H1 (cell line): Measurements from ENCODE around the gene RARRES2. TPM values are rescaled to one million over a fixed set of nuclear protein-coding genes. Genes with fewer than 3 reads are reported as not detected.
"Not testable (repeated sequence)": the region's sequence is repeated elsewhere in the genome, so short reads cannot be mapped to it uniquely, and the experiment has no call there.

Experiments
- CTCF ChIA-PET: fragments of 300-600 bp; sonication (Branson Sonifier 250); formaldehyde crosslinking; loops from one replicate; lab custom pipeline; 2021; ENCODE audit not compliant: partially characterized antibody; lab: Charles Lee
- POLR2A ChIA-PET: fragments of 300-600 bp; sonication (Branson Sonifier 250); formaldehyde crosslinking; loops from one replicate; lab custom pipeline; 2021; ENCODE audit warnings: inconsistent platforms; ENCODE audit not compliant: partially characterized antibody; lab: Charles Lee
- DNase-seq, 2 experiments: peaks; one replicate each; pipeline versions ENCODE4 v3.0.0 to v3.0.0-alpha.2; 2010 to 2022; ENCODE audit warnings: low spot score in 2 of 2, low read depth in 1 of 2, mixed read lengths in 1 of 2
- FAIRE-seq: peaks from 2 replicates; lab custom pipeline; 2011; peaks lifted over from hg19 to GRCh38; lab: Jason Lieb, UNC
- H2AFZ ChIP-seq: 2 replicates; pipeline ENCODE4 v1.8.1; 2012; ENCODE audit warnings: low read length, inconsistent platforms
- H2AK5ac ChIP-seq: 2 replicates; pipeline ENCODE4 v1.6.1; 2013; ENCODE audit warnings: low read depth, low read length
- H2BK120ac ChIP-seq: replicated peaks from 2 replicates; pipeline ENCODE3; 2013; ENCODE audit warnings: low read depth, low read length, inconsistent platforms
- H2BK12ac ChIP-seq: 2 replicates; pipeline ENCODE4 v1.6.1; 2013; ENCODE audit warnings: low read depth, low read length
- H2BK15ac ChIP-seq: 2 replicates; pipeline ENCODE4 v1.6.1; 2013; ENCODE audit warnings: low read length
- H2BK20ac ChIP-seq: 2 replicates; pipeline ENCODE4 v1.6.1; 2013; ENCODE audit warnings: low read length
- H2BK5ac ChIP-seq: 2 replicates; pipeline ENCODE4 v1.6.1; 2013; ENCODE audit warnings: low read depth, low read length
- H3K14ac ChIP-seq: 2 replicates; pipeline ENCODE4 v1.6.1; 2013; ENCODE audit warnings: inconsistent platforms; ENCODE audit not compliant: insufficient read length
- H3K18ac ChIP-seq: 2 replicates; pipeline ENCODE4 v1.6.1; 2013; ENCODE audit warnings: low read length; ENCODE audit errors: extremely low read depth
- H3K23ac ChIP-seq: 2 replicates; pipeline ENCODE4 v1.6.1; 2013; ENCODE audit warnings: inconsistent platforms; ENCODE audit not compliant: insufficient read length
- H3K23me2 ChIP-seq: 2 replicates; pipeline ENCODE4 v1.6.1; 2013; ENCODE audit warnings: low read depth, low read length
- H3K27ac ChIP-seq: 2 replicates; pipeline ENCODE4 v1.6.1; 2011; ENCODE audit warnings: low read depth, low read length, inconsistent platforms
- H3K27me3 ChIP-seq, 4 experiments: replicated peaks in 1 of 4; 1 replicate in 1 of 4; 2 replicates in 3 of 4; pipeline versions ENCODE4 v1.6.1 to v1.8.1; 2011 to 2013; ENCODE audit warnings: low read length in 3 of 4, mild to moderate bottlenecking in 3 of 4, inconsistent platforms in 2 of 4, mixed read lengths in 2 of 4, moderate library complexity in 1 of 4; ENCODE audit not compliant: control insufficient read depth in 3 of 4, insufficient read depth in 3 of 4; ENCODE audit errors: extremely low read depth in 1 of 4
- H3K36me3 ChIP-seq, 4 experiments: 2 replicates each; pipeline versions ENCODE4 v1.6.1 to v1.8.1; 2011 to 2013; ENCODE audit warnings: mild to moderate bottlenecking in 4 of 4, low read length in 3 of 4, moderate library complexity in 2 of 4, control low read depth in 1 of 4, inconsistent platforms in 1 of 4; ENCODE audit not compliant: insufficient read depth in 4 of 4, control insufficient read depth in 2 of 4
- H3K4ac ChIP-seq: replicated peaks from 2 replicates; pipeline ENCODE3; 2013; ENCODE audit warnings: low read length, low read depth, mixed read lengths, inconsistent platforms; ENCODE audit not compliant: insufficient read length
- H3K4me1 ChIP-seq, 4 experiments: replicated peaks in 1 of 4; 1 replicate in 1 of 4; 2 replicates in 3 of 4; pipeline versions ENCODE4 v1.6.1 to v1.8.1; 2011 to 2013; ENCODE audit warnings: low read length in 3 of 4, inconsistent platforms in 2 of 4, mixed read lengths in 1 of 4; ENCODE audit not compliant: insufficient read depth in 4 of 4, control insufficient read depth in 3 of 4
- H3K4me2 ChIP-seq, 2 experiments: 2 replicates each; pipeline versions ENCODE4 v1.6.1 to v1.8.1; 2011 to 2013; ENCODE audit warnings: low read depth in 2 of 2, low read length in 2 of 2, control low read depth in 1 of 2, inconsistent platforms in 1 of 2, mild to moderate bottlenecking in 1 of 2; ENCODE audit not compliant: insufficient read depth in 1 of 2
- H3K4me3 ChIP-seq, 4 experiments: fragments of 200-600, 300-600 bp in 1 of 4; sonication (generic), shearing (Covaris generic), sonication (Bioruptor Twin) in 1 of 4; 2 replicates each; pipeline versions ENCODE4 v1.5.1 to v1.8.1; 2011 to 2016; ENCODE audit warnings: low read length in 4 of 4, low read depth in 3 of 4, control low read depth in 2 of 4, inconsistent platforms in 2 of 4, mild to moderate bottlenecking in 2 of 4, mixed read lengths in 1 of 4, moderate library complexity in 1 of 4; ENCODE audit not compliant: insufficient read depth in 2 of 4; ENCODE audit errors: extremely low read depth in 1 of 4
- H3K56ac ChIP-seq: replicated peaks from 2 replicates; pipeline ENCODE3; 2013; ENCODE audit warnings: low read depth, mild to moderate bottlenecking, mixed read lengths, low read length, inconsistent platforms; ENCODE audit not compliant: insufficient read length
- H3K79me1 ChIP-seq: 2 replicates; pipeline ENCODE4 v1.6.1; 2013; ENCODE audit warnings: low read depth, low read length, control low read depth
- H3K79me2 ChIP-seq, 2 experiments: 2 replicates each; pipeline versions ENCODE4 v1.6.1 to v1.8.1; 2012 to 2013; ENCODE audit warnings: low read length in 2 of 2, mild to moderate bottlenecking in 2 of 2, inconsistent platforms in 1 of 2; ENCODE audit not compliant: insufficient read depth in 2 of 2, control insufficient read depth in 1 of 2
- H3K9ac ChIP-seq, 4 experiments: replicated peaks in 1 of 4; 1 replicate in 1 of 4; 2 replicates in 3 of 4; pipeline versions ENCODE4 v1.6.1 to v1.8.1; 2011 to 2013; ENCODE audit warnings: low read depth in 3 of 4, low read length in 3 of 4, control low read depth in 2 of 4, mild to moderate bottlenecking in 2 of 4, moderate library complexity in 2 of 4, inconsistent platforms in 1 of 4; ENCODE audit errors: extremely low read depth in 1 of 4
- H3K9me3 ChIP-seq, 2 experiments: 2 replicates each; pipeline versions ENCODE4 v1.6.1 to v1.8.1; 2012 to 2013; ENCODE audit warnings: mild to moderate bottlenecking in 2 of 2, moderate library complexity in 2 of 2, control low read depth in 1 of 2, inconsistent platforms in 1 of 2, low read depth in 1 of 2, low read length in 1 of 2, mixed read lengths in 1 of 2; ENCODE audit not compliant: insufficient read depth in 2 of 2
- H4K20me1 ChIP-seq, 2 experiments: replicated peaks in 1 of 2; 2 replicates each; pipeline versions ENCODE3 to v1.8.1; 2011 to 2013; ENCODE audit warnings: inconsistent platforms in 2 of 2, low read length in 2 of 2, mild to moderate bottlenecking in 1 of 2; ENCODE audit not compliant: insufficient read depth in 2 of 2, control insufficient read depth in 1 of 2
- H4K5ac ChIP-seq: 2 replicates; pipeline ENCODE4 v1.6.1; 2013; ENCODE audit warnings: low read length, low read depth, mixed read lengths, inconsistent platforms; ENCODE audit not compliant: insufficient read length
- H4K8ac ChIP-seq: 2 replicates; pipeline ENCODE4 v1.8.0; 2013; ENCODE audit warnings: mild to moderate bottlenecking, moderate library complexity, low read length, inconsistent platforms; ENCODE audit not compliant: insufficient read depth; ENCODE audit errors: extremely low read depth
- H4K91ac ChIP-seq: replicated peaks from 2 replicates; pipeline ENCODE3; 2013; ENCODE audit warnings: low read length, mixed read lengths, inconsistent platforms; ENCODE audit not compliant: insufficient read length
- WGBS, 2 experiments: shearing (Covaris generic) in 1 of 2; methylation state at CpG; one replicate each; pipeline versions ENCODE4 v1.1.6 to v1.1.7; 2013 to 2015; ENCODE audit warnings: low lambda C conversion rate in 2 of 2, mixed read lengths in 2 of 2, inconsistent platforms in 1 of 2, low coverage in 1 of 2, missing lambda C conversion rate in 1 of 2; ENCODE audit not compliant: insufficient replicate concordance in 2 of 2, insufficient coverage in 1 of 2, insufficient read length in 1 of 2; ENCODE audit errors: extremely low coverage in 1 of 2, missing lambda C conversion rate in 1 of 2; 5-methylcytosine and 5-hydroxymethylcytosine counted together
- polyA plus RNA-seq, 7 experiments: library from polyadenylated mRNA; depleted of rRNA in 3 of 7; stranded (reverse) in 5 of 7; unstranded in 2 of 7; fragments of >200 nt in 5 of 7; fragments of 200-250 nt in 2 of 7; gene quantifications; 1 replicate in 5 of 7; 2 replicates in 1 of 7; 4 replicates in 1 of 7; pipeline versions ENCODE4 v1.2.1 to v1.2.3, GENCODE V29; 2011 to 2013; ENCODE audit warnings: missing spikeins in 2 of 7, mixed read lengths in 2 of 7
- total RNA-seq: library from RNA; stranded (reverse); fragmentation: NEBNext Ultra II Directional; extraction: Animal tissue kit (Norgen Biotek cat#: 25700); gene quantifications from 2 replicates; pipeline ENCODE4 v1.2.1, GENCODE V29; 2021

The RARRES2 gene
- total and polyA plus RNA-seq, 2 of the 8 experiments (the other 6 are each of a cell fraction or from before 2014, with no cell fraction given) = 254 to 441 TPM

DNA sequence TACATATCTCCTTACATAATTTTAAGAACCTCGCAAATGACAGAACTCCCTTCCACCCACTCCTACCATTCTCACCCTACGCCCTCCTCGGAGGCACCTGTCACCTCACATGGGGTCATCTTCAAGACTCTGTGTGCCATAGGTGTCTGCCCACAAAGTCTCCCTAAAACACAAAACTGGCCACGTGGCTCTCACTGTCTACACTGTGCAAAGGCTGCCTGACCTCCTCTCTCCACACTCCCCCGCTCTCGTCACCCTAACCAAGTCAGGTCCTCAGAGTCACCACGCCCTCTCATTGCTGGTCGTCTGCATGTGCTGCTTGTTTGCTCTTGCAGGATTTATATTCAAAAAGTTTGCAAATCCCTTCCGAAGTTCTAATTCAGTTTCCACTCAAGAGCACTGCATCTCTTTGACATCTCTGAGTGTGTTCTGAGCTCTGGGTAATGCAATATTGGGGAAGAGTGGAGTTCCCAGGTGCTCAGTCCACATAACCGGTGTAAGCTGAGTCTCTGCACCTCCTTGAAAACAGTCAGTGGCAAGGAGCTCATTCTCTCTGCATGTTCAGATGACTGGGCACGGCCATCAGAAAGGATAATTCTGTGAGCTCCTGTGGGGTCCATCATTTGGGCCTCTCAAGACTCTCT is 36.0 kb downstream of the RARRES2 start:
- not testable (repeated sequence) for H3K4me2 ChIP-seq, FAIRE-seq, H3K4me3 ChIP-seq

More for the DNA sequence above, 36.0 kb downstream of the RARRES2 start:
- H2BK120ac ChIP-seq, H3K56ac ChIP-seq, H3K79me2 ChIP-seq, H2AK5ac ChIP-seq, H3K14ac ChIP-seq, POLR2A ChIA-PET, H2BK20ac ChIP-seq, H2AFZ ChIP-seq, H3K27ac ChIP-seq, H3K9me3 ChIP-seq, H2BK12ac ChIP-seq, H2BK5ac ChIP-seq, H3K23ac ChIP-seq, H3K23me2 ChIP-seq, H3K4ac ChIP-seq, H3K4me1 ChIP-seq, H2BK15ac ChIP-seq, H4K8ac ChIP-seq, H3K18ac ChIP-seq, H3K36me3 ChIP-seq, DNase-seq, H4K5ac ChIP-seq, CTCF ChIA-PET, H4K20me1 ChIP-seq, H3K79me1 ChIP-seq, H3K9ac ChIP-seq, H3K27me3 ChIP-seq, H4K91ac ChIP-seq: not testable (repeated sequence)
- 90% methylated on average over 11 of the region's 11 CpGs; no CpG with 5 or more reads in 1 of the 2 experiments for WGBS, 2 experiments
